Measurements from ENCODE around the gene MTHFSD. TPM values are rescaled to one million over a fixed set of nuclear protein-coding genes. Genes with fewer than 3 reads are reported as not detected.

Gene MTHFSD
- total RNA-seq, 1 experiment from 2014 or later = 15.7 TPM

GRCh38 chr16:86529160-86529559 is 25.9 kb downstream of the MTHFSD start:
- ChIA-PET CTCF (interaction anchor here (0.7 to 1.7 kb wide), 5 partner anchors 11 to 534 kb away, joined by 3 to 5 read pairs (median 3); partner anchors contain the start of gene FOXF1), POLR2A (no interaction called here)
- Mint-ChIP-seq H3K27ac (no peak overlapping the region), H3K9me3 (peaks cover 13% of the 10 kb centered on the region; the same call in 1 of the 2 replicates), H3K27me3 (ENCODE audit: low read depth) (no peaks in the 10 kb centered on the region; the same call in 1 of the 2 replicates), H3K4me1 (no peaks in the 10 kb centered on the region), H3K36me3 (peaks cover 2% of the 10 kb centered on the region; the same call in 1 of the 2 replicates), H3K4me3 (no peak overlapping the region)
- no peak for DNase-seq (ENCODE audit: low spot score)
- no peak for ATAC-seq
- no peak for TF ChIP-seq IRF1 (CRISPR knock-in tag; IDR thresholded peaks at IDR 0.05)
- no peak for TF ChIP-seq FOXP4 (CRISPR knock-in tag; IDR thresholded peaks at IDR 0.05)
- TF ChIP-seq ERG (CRISPR knock-in tag; IDR thresholded peaks at IDR 0.05) = no peak
- no peak for TF ChIP-seq ZNF232 (CRISPR knock-in tag; IDR thresholded peaks at IDR 0.05)
- TF ChIP-seq ZBTB43 (CRISPR knock-in tag; IDR thresholded peaks at IDR 0.05) = no peak
- TF ChIP-seq NFE2L1 (CRISPR knock-in tag; IDR thresholded peaks at IDR 0.05) = no peak
- no peak for TF ChIP-seq NR2C2 (CRISPR knock-in tag; IDR thresholded peaks at IDR 0.05)
- TF ChIP-seq GRHL2 (CRISPR knock-in tag; IDR thresholded peaks at IDR 0.05; ENCODE audit: insufficient replicate concordance, severe bottlenecking) = no peak
- no peak for TF ChIP-seq CDX4 (CRISPR knock-in tag; IDR thresholded peaks at IDR 0.05; ENCODE audit: borderline replicate concordance)
- TF ChIP-seq NFATC4 (CRISPR knock-in tag; IDR thresholded peaks at IDR 0.05) = no peak
- no peak for TF ChIP-seq ETV6 (CRISPR knock-in tag; IDR thresholded peaks at IDR 0.05)
- no peak for TF ChIP-seq RELA (CRISPR knock-in tag; IDR thresholded peaks at IDR 0.05; ENCODE audit: borderline replicate concordance)
- TF ChIP-seq GTF2I (CRISPR knock-in tag; conservative IDR thresholded peaks at IDR 0.05) = no peak
- TF ChIP-seq FOXK1 (CRISPR knock-in tag; IDR thresholded peaks at IDR 0.05) = no peak
- TF ChIP-seq ZNF138 (CRISPR knock-in tag; conservative IDR thresholded peaks at IDR 0.05) = no peak

GRCh38 chr16:86528061-86528929 is 26.7 kb downstream of the MTHFSD start:
- Mint-ChIP-seq H3K36me3 (peaks cover 2% of the 10 kb centered on the region; the same call in 1 of the 2 replicates), H3K9me3 (peaks cover 13% of the 10 kb centered on the region; the same call in 1 of the 2 replicates), H3K27ac (no peak overlapping the region), H3K4me1 (no peaks in the 10 kb centered on the region), H3K4me3 (no peak overlapping the region), H3K27me3 (ENCODE audit: low read depth) (no peaks in the 10 kb centered on the region; the same call in 1 of the 2 replicates)
- ChIA-PET POLR2A (no interaction called here), CTCF (interaction anchor here (0.6 to 2.5 kb wide), 12 partner anchors 10 to 709 kb away, joined by 3 to 8 read pairs (median 4); partner anchors contain the start of gene FOXF1)
- ATAC-seq (peak; percentile 39), DNase-seq (ENCODE audit: low spot score) (no peak)
- no peak for TF ChIP-seq SMAD4 (CRISPR knock-in tag; IDR thresholded peaks at IDR 0.05)
- no peak for TF ChIP-seq PRDM15 (CRISPR knock-in tag; IDR thresholded peaks at IDR 0.05)
- no peak for TF ChIP-seq CDX4 (CRISPR knock-in tag; IDR thresholded peaks at IDR 0.05; ENCODE audit: borderline replicate concordance)
- no peak for TF ChIP-seq NR3C1 (CRISPR knock-in tag; conservative IDR thresholded peaks at IDR 0.05; ENCODE audit: low read depth)
- TF ChIP-seq ZNF396 (CRISPR knock-in tag; IDR thresholded peaks at IDR 0.05; ENCODE audit: borderline replicate concordance) = no peak
- no peak for TF ChIP-seq NFYB (CRISPR knock-in tag; conservative IDR thresholded peaks at IDR 0.05; ENCODE audit: low read depth)
- TF ChIP-seq ERG (CRISPR knock-in tag; IDR thresholded peaks at IDR 0.05) = no peak

Data from WTC11 (cell line).